Stomach (tissue), 4 donors: Measurements from ENCODE around the gene FERMT1.

Experiments used
- EP300 ChIP-seq: sonication (generic); formaldehyde crosslinking; IDR thresholded peaks from one replicate; pipeline ENCODE4 v1.6.1; 2017; ENCODE audit warnings: antibody characterized with exemption
- POLR2A ChIP-seq, 4 donors: fragments of 450-650 bp; IDR thresholded peaks; one replicate each; pipeline ENCODE4 v1.6.1; 2016; ENCODE audit warnings: antibody characterized with exemption in 4 of 4, control low read depth in 2 of 4, mild to moderate bottlenecking in 1 of 4, moderate library complexity in 1 of 4
- POLR2AphosphoS5 ChIP-seq, 3 donors: sonication (generic); formaldehyde crosslinking; IDR thresholded peaks; one replicate each; pipeline ENCODE4 v1.6.1; 2016; ENCODE audit warnings: antibody characterized with exemption in 3 of 3
- TF ChIP-seq, protein P1 (sequence below), 7 experiments: fragments of 450-650 bp in 4 of 7; fragments of 200-600 bp in 3 of 7; sonication (generic) in 3 of 7; IDR thresholded peaks; one replicate each; pipeline ENCODE4 v1.5.1; 2016 to 2019; ENCODE audit warnings: antibody characterized with exemption in 7 of 7, control low read depth in 2 of 7, mild to moderate bottlenecking in 1 of 7

DNA sequence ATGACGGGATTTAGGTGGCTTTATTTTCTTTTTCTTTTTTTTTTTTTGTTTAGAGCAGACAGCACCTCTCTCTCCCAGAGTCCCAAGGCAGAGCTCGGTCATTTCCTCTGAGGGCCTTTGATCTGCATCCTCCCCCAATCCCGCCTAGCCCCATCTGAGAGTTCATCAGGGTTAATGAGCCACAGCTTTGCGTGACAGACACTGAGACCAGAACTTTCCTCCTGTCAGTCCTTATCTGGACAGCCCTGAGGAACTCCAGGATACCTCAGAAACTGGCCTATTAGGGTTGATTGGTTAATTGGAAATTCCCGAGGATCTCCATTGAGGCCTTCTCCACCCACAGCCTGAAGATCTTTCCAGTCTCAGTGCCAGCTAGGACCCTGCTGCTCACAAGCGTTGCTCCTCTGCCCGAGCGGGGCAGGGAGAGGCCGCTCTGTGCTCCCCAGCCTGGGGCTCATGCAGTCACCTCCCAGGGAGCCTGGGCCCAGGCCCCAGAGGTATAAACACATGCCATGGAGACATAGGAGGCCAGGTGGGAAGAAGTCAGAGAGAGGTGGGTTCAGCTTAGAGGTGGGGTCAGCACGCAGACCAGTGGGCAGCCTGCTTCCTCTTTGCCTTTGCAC is 67.6 kb downstream of the FERMT1 start:
- TF ChIP-seq, protein P1, sequence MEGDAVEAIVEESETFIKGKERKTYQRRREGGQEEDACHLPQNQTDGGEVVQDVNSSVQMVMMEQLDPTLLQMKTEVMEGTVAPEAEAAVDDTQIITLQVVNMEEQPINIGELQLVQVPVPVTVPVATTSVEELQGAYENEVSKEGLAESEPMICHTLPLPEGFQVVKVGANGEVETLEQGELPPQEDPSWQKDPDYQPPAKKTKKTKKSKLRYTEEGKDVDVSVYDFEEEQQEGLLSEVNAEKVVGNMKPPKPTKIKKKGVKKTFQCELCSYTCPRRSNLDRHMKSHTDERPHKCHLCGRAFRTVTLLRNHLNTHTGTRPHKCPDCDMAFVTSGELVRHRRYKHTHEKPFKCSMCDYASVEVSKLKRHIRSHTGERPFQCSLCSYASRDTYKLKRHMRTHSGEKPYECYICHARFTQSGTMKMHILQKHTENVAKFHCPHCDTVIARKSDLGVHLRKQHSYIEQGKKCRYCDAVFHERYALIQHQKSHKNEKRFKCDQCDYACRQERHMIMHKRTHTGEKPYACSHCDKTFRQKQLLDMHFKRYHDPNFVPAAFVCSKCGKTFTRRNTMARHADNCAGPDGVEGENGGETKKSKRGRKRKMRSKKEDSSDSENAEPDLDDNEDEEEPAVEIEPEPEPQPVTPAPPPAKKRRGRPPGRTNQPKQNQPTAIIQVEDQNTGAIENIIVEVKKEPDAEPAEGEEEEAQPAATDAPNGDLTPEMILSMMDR (IDR thresholded peaks at IDR 0.05) = no peak
- TF ChIP-seq POLR2A (IDR thresholded peaks at IDR 0.05) = no peak
- no peak for TF ChIP-seq EP300
- TF ChIP-seq POLR2AphosphoS5 (IDR thresholded peaks at IDR 0.05) = no peak
